Left cardiac atrium (tissue), 4 donors: ENCODE results near the gene SVIL. TPM values are rescaled to one million over a fixed set of nuclear protein-coding genes. Genes with fewer than 3 reads are reported as not detected.
"Not testable (repeated sequence)": the region's sequence is repeated elsewhere in the genome, so short reads cannot be mapped to it uniquely, and the experiment has no call there.

ENCODE experiments used
- ATAC-seq, 2 donors: fragments of 200-7000 bp; cut with Tn5 transposase; one replicate each; pipeline ENCODE4 v1.9.1; 2020; ENCODE audit warnings: mild to moderate bottlenecking in 2 of 2, moderate library complexity in 2 of 2
- DNase-seq: peaks from one replicate; pipeline ENCODE4 v3.0.0-alpha.2; 2020
- intact Hi-C, 2 donors: fragments of 100-400 bp; cut with DNase I; formaldehyde crosslinking; loops; one replicate each; pipeline versions ENCODE4 v1.14.1 to v1.15.1; 2022 to 2023
- total RNA-seq, 2 donors: library from RNA; stranded (reverse); fragmentation: NEBNext Ultra II Directional; extraction: Animal tissue kit (Norgen Biotek cat#: 25700); gene quantifications; one replicate each; pipeline ENCODE4 v1.2.1, GENCODE V29; 2021
- donor health status: DM: no; HTN: yes; CAD: no.
- donor health status: DM: no; HTN: yes; CAD: no; lungs with severe emphysema.
- donor health status: DM: yes; HTN: yes; CAD: no.
- donor health status: Dilated cardiomyopathy.

SVIL gene
- total RNA-seq, 2 donors from 2014 or later = 203 to 250 TPM

- intact Hi-C loops, DNase-seq, ATAC-seq: not testable (repeated sequence)
These were observed 68.6 kb downstream of the SVIL start for GRCh38 chr10:29566209-29566608.

- intact Hi-C loops = no loop called here
- DNase-seq (no peak), ATAC-seq (no peak)
These were observed 71.2 kb downstream of the SVIL start for GRCh38 chr10:29563420-29564035.

- DNase-seq, ATAC-seq, intact Hi-C loops: not testable (repeated sequence)
These were observed 71.8 kb downstream of the SVIL start for GRCh38 chr10:29563006-29563405.

GRCh38 chr10:29559996-29560395, 74.8 kb downstream of the SVIL start:
- DNase-seq (no peak), ATAC-seq (peak; percentile 17 to 34)
- intact Hi-C loops = no loop called here

- intact Hi-C loops = no loop called here
- DNase-seq = no peak
- ATAC-seq = no peak
These were observed 77.1 kb downstream of the SVIL start for GRCh38 chr10:29557665-29558064.

GRCh38 chr10:29555746-29556481, 78.9 kb downstream of the SVIL start:
- ATAC-seq = peak; percentile 60 to 68

GRCh38 chr10:29555091-29555745, 79.6 kb downstream of the SVIL start:
- no peak for DNase-seq
- intact Hi-C loops = no loop called here

More at GRCh38 chr10:29555746-29556481, 78.9 kb downstream of the SVIL start:
- no peak for DNase-seq
- intact Hi-C loops = no loop called here

GRCh38 chr10:29554660-29555059, 80.1 kb downstream of the SVIL start:
- intact Hi-C loops = no loop called here
- DNase-seq (no peak), ATAC-seq (peak in 1 of 2 donors; percentile 19)

More at GRCh38 chr10:29555091-29555745, 79.6 kb downstream of the SVIL start:
- ATAC-seq = no peak

GRCh38 chr10:29553544-29554250, 81.1 kb downstream of the SVIL start:
- intact Hi-C loops = no loop called here
- DNase-seq = no peak
- ATAC-seq = no peak

- intact Hi-C loops, DNase-seq, ATAC-seq: not testable (repeated sequence)
These were observed 81.7 kb downstream of the SVIL start for GRCh38 chr10:29553116-29553515.

- DNase-seq, intact Hi-C loops, ATAC-seq: not testable (repeated sequence)
These were observed 85.3 kb downstream of the SVIL start for GRCh38 chr10:29549493-29549892.

GRCh38 chr10:29546773-29547313, 87.9 kb downstream of the SVIL start:
- DNase-seq (no peak), ATAC-seq (no peak)
- intact Hi-C loops = no loop called here

GRCh38 chr10:29545122-29545521, 89.6 kb downstream of the SVIL start:
- no peak for DNase-seq
- intact Hi-C loops = no loop called here
- ATAC-seq = peak; percentile 38 to 70

GRCh38 chr10:29543715-29544114, 91.1 kb downstream of the SVIL start:
- ATAC-seq (no peak), DNase-seq (no peak)
- intact Hi-C loops = no loop called here

- DNase-seq = no peak
- intact Hi-C loops = no loop called here
- peak; percentile 18 to 27 for ATAC-seq
These were observed 92.0 kb downstream of the SVIL start for GRCh38 chr10:29542723-29543122.

GRCh38 chr10:29541422-29542210, 93.2 kb downstream of the SVIL start:
- DNase-seq = no peak
- intact Hi-C loops = no loop called here
- no peak for ATAC-seq

GRCh38 chr10:29540016-29540415, 94.8 kb downstream of the SVIL start:
- ATAC-seq (no peak), DNase-seq (no peak)
- intact Hi-C loops = no loop called here

- intact Hi-C loops = loop anchor here in 1 of 2 donors (10.0 kb wide), 1 partner anchor 45 kb away; no protein-coding TSS in a partner anchor
- no peak for ATAC-seq
- DNase-seq = no peak
These were observed 95.4 kb downstream of the SVIL start for GRCh38 chr10:29539412-29539811.
